OCI-LY3 (cell line): Measurements from ENCODE around the gene AQP12A.
"Not testable (repeated sequence)": the region's sequence is repeated elsewhere in the genome, so short reads cannot be mapped to it uniquely, and the experiment has no call there.

Experiments used
- H2AFZ ChIP-seq: fragments of 200-600, 300-600 bp; shearing (Covaris generic); 2 replicates; pipeline ENCODE4 v1.6.0; 2014; ENCODE audit warnings: antibody characterized with exemption, low read depth, low read length
- H3K27ac ChIP-seq: fragments of 200-600, 300-600 bp; sonication (generic); 2 replicates; pipeline ENCODE4 v1.5.1; 2014; ENCODE audit warnings: mild to moderate bottlenecking, low read length, moderate library complexity, mixed read lengths
- H3K27me3 ChIP-seq: fragments of 200-600, 300-600 bp; sonication (generic); 2 replicates; pipeline ENCODE4 v1.6.1; 2014; ENCODE audit warnings: low read depth, low read length, mixed read lengths
- H3K36me3 ChIP-seq: fragments of 200-600, 300-600 bp; sonication (generic); replicated peaks from 2 replicates; pipeline ENCODE3; 2014; ENCODE audit warnings: low read depth, low read length, mixed read lengths
- H3K4me1 ChIP-seq: fragments of 300-600, 200-600 bp; sonication (generic); 2 replicates; pipeline ENCODE4 v1.6.1; 2014; ENCODE audit warnings: low read length, mixed read lengths
- H3K4me2 ChIP-seq: fragments of 200-600, 300-600 bp; sonication (generic); 2 replicates; pipeline ENCODE4 v1.6.1; 2014; ENCODE audit warnings: low read length, mixed read lengths
- H3K4me3 ChIP-seq: fragments of 300-600, 200-600 bp; sonication (generic); 2 replicates; pipeline ENCODE4 v1.5.1; 2014; ENCODE audit warnings: antibody characterized with exemption, mild to moderate bottlenecking, low read length, moderate library complexity
- H3K79me2 ChIP-seq: fragments of 300-600, 200-600 bp; shearing (Covaris generic); 2 replicates; pipeline ENCODE4 v1.6.1; 2014; ENCODE audit warnings: mild to moderate bottlenecking, low read length, mixed read lengths
- H3K9ac ChIP-seq: fragments of 300-600, 200-600 bp; shearing (Covaris generic); 2 replicates; pipeline ENCODE4 v1.6.0; 2014; ENCODE audit warnings: mild to moderate bottlenecking, low read length, moderate library complexity
- H3K9me3 ChIP-seq: fragments of 200-600, 300-600 bp; shearing (Covaris generic); 2 replicates; pipeline ENCODE4 v1.6.1; 2014; ENCODE audit warnings: low read length, mixed read lengths; ENCODE audit not compliant: insufficient read depth
- H4K20me1 ChIP-seq: fragments of 200-600, 300-600 bp; sonication (generic); 2 replicates; pipeline ENCODE4 v1.6.1; 2016; ENCODE audit warnings: low read length, mixed read lengths; ENCODE audit not compliant: insufficient read depth
- EZH2phosphoT487 ChIP-seq: fragments of 200-600 bp; shearing (Covaris generic); IDR thresholded peaks from 2 replicates; pipeline ENCODE4 v1.6.1; 2018; ENCODE audit warnings: antibody characterized with exemption, mixed run types, low read depth
- TF ChIP-seq, protein P1 (sequence below): fragments of 200-600, 300-600 bp; sonication (generic); IDR thresholded peaks from 2 replicates; pipeline ENCODE4 v1.5.1; 2014; ENCODE audit warnings: antibody characterized with exemption, low read length, low read depth

AQP12A gene

DNA sequence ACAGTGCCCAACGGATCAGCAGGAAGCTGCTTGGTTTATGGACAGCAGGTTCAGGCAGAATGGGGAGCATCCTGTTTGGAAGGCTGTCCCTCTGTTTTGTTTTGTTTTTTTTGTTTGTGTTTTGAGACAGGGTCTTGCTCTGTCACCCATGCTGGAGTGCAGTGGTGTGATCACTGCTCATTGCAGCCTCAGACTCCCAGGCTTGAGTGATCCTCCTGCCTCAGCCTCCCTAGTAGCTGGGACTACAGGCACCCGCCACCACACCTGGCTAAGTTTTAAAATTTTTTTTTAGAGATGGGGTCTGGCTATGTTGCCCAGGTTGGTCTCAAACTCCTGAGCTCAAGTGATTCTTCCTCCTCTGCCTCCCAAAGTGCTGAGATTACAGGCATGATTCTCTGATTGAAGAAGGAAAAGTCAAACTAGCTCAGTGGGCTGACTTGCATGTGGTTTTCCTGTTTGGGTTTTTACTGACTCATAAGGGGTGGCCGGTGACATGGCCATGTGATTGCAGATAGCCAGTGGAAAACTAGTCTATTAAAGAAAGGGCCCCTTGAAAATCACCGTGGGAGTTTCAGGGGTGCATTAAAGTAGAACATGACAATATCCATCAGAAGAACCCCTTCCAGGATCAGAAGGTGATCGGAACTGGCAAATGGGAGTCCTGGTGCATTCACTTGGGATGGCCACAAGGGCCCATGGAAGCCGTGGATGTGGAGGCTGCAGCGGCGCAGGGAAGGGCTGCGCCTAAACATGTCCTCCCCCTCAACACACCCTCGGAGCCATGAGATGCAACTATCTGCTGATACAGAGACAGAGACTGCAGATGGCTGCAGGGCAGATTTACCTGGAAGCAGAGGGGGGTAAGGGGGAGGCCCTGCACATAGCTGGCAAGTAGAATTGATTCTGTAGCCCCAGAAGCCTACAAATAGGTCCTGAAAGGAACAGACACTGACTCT is 35.5 kb upstream of the AQP12A start:
- Histone ChIP-seq H3K36me3 (no peaks in the 10 kb centered on the region), H3K27me3 (peaks cover 35% of the 10 kb centered on the region), H4K20me1 (no peaks in the 10 kb centered on the region), H3K4me3 (no peak overlapping the region), H3K4me2 (no peak overlapping the region), H3K27ac (no peak overlapping the region), H3K9ac (no peak overlapping the region), H2AFZ (no peak overlapping the region), H3K79me2 (no peaks in the 10 kb centered on the region), H3K9me3 (no peaks in the 10 kb centered on the region), H3K4me1 (no peaks in the 10 kb centered on the region)
- TF ChIP-seq EZH2phosphoT487, result no peak
- TF ChIP-seq, protein P1, sequence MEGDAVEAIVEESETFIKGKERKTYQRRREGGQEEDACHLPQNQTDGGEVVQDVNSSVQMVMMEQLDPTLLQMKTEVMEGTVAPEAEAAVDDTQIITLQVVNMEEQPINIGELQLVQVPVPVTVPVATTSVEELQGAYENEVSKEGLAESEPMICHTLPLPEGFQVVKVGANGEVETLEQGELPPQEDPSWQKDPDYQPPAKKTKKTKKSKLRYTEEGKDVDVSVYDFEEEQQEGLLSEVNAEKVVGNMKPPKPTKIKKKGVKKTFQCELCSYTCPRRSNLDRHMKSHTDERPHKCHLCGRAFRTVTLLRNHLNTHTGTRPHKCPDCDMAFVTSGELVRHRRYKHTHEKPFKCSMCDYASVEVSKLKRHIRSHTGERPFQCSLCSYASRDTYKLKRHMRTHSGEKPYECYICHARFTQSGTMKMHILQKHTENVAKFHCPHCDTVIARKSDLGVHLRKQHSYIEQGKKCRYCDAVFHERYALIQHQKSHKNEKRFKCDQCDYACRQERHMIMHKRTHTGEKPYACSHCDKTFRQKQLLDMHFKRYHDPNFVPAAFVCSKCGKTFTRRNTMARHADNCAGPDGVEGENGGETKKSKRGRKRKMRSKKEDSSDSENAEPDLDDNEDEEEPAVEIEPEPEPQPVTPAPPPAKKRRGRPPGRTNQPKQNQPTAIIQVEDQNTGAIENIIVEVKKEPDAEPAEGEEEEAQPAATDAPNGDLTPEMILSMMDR, result no peak

DNA sequence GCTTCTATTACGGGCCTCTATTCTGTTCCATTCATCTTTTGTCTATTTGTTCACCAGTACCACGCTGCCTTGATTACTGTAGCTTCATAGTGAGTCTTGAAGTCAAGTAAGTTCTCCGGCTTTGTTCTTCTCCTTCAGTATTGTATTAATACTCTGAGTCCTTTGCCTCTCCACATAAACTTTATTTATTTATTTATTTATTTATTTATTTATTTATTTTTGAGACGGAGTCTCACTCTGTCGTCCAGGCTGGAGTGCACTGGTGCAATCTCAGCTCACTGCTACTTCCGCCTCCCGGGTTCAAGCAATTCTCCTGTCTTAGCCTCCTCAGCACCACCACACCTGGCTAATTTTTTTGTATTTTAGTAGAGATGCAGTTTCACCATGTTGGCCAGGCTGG is 31.8 kb upstream of the AQP12A start:
- peaks cover 30% of the 10 kb centered on the region for H3K27me3 ChIP-seq
- not testable (repeated sequence) for H3K4me3 ChIP-seq, H3K36me3 ChIP-seq

DNA sequence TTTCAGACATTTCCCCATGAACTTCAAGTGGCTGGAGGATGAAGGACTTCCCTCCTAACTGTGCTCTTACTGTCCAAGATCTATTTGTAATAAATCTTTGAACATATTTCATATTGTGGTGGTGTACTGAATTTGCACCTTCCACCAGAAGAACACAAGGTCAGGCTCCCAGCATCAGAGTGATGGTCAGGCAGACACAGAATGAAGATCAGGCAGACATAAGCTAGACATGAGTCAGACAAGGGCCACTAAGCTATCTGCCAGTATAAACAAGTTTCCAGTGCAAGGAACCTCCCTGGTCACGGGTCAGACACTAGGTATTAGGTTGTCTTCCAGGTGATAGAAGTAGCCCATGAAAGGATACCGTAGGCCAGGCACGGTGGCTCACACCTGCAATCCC is 29.0 kb upstream of the AQP12A start:
- H3K36me3 ChIP-seq, result no peaks in the 10 kb centered on the region
- H4K20me1 ChIP-seq, result no peaks in the 10 kb centered on the region
- H2AFZ ChIP-seq, result no peak overlapping the region
- peaks cover 8% of the 10 kb centered on the region for H3K27me3 ChIP-seq
- TF ChIP-seq EZH2phosphoT487, result no peak
- TF ChIP-seq, protein P1, result no peak
- H3K4me1 ChIP-seq, result no peaks in the 10 kb centered on the region
- no peaks in the 10 kb centered on the region for H3K79me2 ChIP-seq
- H3K4me3 ChIP-seq, result no peak overlapping the region
- H3K9me3 ChIP-seq, result no peaks in the 10 kb centered on the region
- H3K4me2 ChIP-seq, result no peak overlapping the region
- no peak overlapping the region for H3K27ac ChIP-seq
- H3K9ac ChIP-seq, result no peak overlapping the region

More for the DNA sequence above, 31.8 kb upstream of the AQP12A start:
- not testable (repeated sequence) for H4K20me1 ChIP-seq, H3K9ac ChIP-seq, H3K79me2 ChIP-seq, H3K9me3 ChIP-seq, H3K27ac ChIP-seq, H3K4me2 ChIP-seq, H2AFZ ChIP-seq, H3K4me1 ChIP-seq

DNA sequence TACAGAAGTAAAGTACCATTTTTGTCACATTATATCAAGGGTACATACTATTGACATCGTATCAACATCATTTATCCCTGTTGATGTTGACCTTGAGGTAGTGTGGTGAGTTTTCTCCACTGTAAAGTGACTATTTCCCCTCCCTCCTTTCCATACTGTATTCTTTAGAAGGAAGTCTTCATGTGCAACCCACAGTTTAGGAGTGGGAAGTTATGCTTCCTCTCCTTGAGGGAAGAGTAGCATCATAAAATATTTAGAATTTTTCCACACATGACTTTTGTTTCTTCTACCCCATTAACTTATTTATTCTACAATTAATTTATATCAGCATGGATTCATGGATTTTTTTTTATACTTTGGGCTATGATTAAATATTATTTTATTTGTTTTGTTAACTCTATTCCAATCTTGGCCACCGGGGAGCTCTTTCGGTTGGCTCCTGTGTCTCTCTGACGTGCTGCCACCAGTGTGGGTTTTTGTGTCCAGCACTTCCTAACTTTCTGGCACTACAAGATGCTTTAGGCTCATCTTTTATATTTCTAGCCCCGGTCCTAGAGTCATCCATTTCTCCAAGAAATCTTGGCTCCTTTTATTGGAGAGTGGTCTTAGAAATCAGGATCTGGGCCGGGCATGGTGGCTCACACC is 28.0 kb upstream of the AQP12A start:
- Histone ChIP-seq H2AFZ (no peak overlapping the region), H3K4me1 (no peaks in the 10 kb centered on the region), H3K79me2 (no peaks in the 10 kb centered on the region), H3K36me3 (no peaks in the 10 kb centered on the region), H3K27ac (no peak overlapping the region), H3K27me3 (peaks cover 6% of the 10 kb centered on the region), H4K20me1 (no peaks in the 10 kb centered on the region), H3K9ac (no peak overlapping the region), H3K4me2 (no peak overlapping the region), H3K9me3 (no peaks in the 10 kb centered on the region), H3K4me3 (no peak overlapping the region)
- TF ChIP-seq, protein P1, result no peak
- no peak for TF ChIP-seq EZH2phosphoT487
